Epithelial cell of esophagus (primary cell): Measurements from ENCODE around the gene RBMS3.

Experiments
- DNase-seq: peaks from one replicate; pipeline ENCODE4 v3.0.0; 2010; ENCODE audit warnings: low read depth
- H3K4me3 ChIP-seq: 2 replicates; pipeline ENCODE4 v1.5.1; 2011; ENCODE audit warnings: mild to moderate bottlenecking, low read length, control low read depth
- TF ChIP-seq, protein P1 (sequence below): IDR thresholded peaks from 2 replicates; pipeline ENCODE4 v1.5.1; 2011; ENCODE audit warnings: low read depth, mild to moderate bottlenecking, low read length, control low read depth, inconsistent platforms; ENCODE audit not compliant: insufficient read depth; ENCODE audit errors: missing control alignments

The RBMS3 gene

DNA sequence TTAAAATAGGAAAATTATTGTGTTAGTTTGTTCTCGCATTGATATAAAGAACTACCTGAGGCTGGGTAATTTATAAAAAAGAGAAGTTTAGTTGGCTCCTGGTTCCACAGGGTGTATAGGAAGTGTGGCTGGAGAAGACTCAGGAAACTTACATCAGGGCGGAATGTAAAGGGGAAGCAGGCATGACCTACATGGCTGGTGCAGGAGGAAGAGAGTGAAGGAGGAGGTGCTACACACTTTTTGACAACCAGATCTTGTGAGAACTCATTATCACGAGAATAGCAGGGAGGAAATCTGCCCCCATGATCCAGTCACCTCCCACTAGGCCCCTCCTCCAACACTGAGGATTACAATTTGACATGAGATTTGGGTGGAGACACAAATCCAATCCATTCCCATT, 490.7 kb downstream of the RBMS3 start:
- H3K4me3 ChIP-seq: no peak overlapping the region
- TF ChIP-seq, protein P1, sequence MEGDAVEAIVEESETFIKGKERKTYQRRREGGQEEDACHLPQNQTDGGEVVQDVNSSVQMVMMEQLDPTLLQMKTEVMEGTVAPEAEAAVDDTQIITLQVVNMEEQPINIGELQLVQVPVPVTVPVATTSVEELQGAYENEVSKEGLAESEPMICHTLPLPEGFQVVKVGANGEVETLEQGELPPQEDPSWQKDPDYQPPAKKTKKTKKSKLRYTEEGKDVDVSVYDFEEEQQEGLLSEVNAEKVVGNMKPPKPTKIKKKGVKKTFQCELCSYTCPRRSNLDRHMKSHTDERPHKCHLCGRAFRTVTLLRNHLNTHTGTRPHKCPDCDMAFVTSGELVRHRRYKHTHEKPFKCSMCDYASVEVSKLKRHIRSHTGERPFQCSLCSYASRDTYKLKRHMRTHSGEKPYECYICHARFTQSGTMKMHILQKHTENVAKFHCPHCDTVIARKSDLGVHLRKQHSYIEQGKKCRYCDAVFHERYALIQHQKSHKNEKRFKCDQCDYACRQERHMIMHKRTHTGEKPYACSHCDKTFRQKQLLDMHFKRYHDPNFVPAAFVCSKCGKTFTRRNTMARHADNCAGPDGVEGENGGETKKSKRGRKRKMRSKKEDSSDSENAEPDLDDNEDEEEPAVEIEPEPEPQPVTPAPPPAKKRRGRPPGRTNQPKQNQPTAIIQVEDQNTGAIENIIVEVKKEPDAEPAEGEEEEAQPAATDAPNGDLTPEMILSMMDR: no peak
- DNase-seq: no peak

DNA sequence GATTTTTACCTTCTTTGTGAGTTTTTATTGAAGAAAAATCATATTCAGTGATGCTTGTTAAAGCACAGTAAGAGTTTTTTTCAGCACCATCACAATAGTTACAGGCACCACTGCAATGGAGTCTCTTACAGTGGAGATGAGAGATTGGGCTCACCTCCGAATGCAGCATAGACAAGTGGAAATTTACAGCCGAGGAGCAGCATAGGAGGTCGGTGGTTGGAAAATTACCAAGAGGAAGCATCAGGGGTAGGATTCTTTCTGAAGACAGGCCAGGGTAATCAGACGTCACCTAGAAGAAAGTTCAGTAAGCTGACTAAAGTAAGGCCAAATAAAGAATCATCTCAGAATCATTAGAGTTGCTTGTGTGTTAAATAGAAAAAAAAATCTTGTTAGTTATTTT, 491.6 kb downstream of the RBMS3 start:
- H3K4me3 ChIP-seq: no peak overlapping the region
- TF ChIP-seq, protein P1: no peak
- no peak for DNase-seq

DNA sequence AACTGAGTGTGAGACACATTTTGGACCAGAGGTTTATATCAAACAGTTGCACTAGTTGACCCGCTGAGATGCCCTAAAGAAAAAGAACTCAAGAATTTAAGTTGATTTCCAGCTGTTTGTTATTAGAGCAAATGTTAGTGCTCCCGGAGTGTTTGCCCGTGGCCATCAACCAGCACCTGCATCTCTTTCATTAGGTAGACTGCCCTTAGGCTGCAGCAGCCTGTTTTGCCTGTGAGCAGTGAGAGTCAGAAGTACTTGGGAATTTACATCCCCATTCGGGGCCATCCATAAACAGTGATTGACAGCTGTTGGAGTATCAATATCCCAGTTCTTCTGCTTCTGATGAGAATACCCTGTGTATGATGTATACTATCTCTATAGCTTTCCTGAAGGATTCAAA, 492.6 kb downstream of the RBMS3 start:
- H3K4me3 ChIP-seq: no peak overlapping the region
- DNase-seq: no peak
- TF ChIP-seq, protein P1: no peak

DNA sequence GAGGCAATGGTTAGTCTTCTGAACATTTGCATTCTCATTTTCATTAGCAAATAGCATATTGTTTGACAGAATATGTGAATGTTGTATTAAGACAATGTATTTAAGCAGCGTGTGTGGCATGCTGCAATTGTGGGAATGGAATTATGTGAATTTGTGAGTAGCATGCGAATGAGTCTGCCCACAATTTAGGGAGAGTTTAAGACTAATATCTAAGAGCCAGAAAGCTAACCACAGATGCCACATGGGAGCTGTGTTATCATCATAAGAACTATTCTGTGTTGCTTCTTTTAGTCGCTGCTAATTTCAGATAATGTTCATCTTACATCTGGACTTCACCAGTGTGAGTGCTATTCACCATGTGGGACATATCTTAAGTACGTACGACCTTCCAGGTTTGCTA, 494.5 kb downstream of the RBMS3 start:
- no peak for DNase-seq
- H3K4me3 ChIP-seq: no peak overlapping the region
- TF ChIP-seq, protein P1: no peak

DNA sequence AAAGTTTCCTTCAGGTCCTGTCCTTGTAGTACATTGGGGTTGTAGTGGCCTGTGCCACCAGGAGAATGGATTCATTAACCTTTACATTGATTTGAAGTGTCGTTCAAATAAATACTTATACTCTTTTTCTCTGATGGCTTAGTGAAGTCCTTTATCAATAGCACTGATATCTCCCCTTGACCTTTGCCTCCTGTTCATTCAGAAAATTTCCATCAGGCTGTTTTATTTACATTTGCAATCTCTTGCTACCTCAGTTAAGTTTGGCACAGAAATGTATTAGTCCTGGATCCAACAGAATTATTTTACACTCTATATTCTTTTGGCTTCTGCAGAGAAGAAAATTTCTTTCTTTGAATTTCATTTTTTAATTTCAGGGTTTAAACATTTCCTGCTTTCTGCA, 497.0 kb downstream of the RBMS3 start:
- no peak for DNase-seq
- H3K4me3 ChIP-seq: no peak overlapping the region
- TF ChIP-seq, protein P1: no peak

DNA sequence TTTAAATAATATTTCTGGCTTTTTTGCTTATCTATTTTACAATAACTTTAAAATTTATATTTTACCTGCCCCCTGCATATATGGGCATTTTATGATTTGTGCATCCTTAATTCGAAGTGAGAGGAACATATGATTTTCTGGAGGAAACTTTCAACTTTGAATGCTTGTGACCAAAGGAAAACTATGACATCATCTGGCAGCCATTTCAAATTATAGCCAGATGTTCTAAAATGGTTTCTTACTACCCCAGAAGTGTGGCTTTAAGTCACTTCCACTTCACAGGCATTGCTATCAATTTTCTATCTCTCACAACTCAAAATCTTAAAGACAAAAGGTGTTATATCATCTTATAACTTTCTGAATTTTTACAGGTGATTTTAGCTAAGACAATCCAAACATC, 508.8 kb downstream of the RBMS3 start:
- no peak for DNase-seq
- no peak overlapping the region for H3K4me3 ChIP-seq
- TF ChIP-seq, protein P1: no peak

DNA sequence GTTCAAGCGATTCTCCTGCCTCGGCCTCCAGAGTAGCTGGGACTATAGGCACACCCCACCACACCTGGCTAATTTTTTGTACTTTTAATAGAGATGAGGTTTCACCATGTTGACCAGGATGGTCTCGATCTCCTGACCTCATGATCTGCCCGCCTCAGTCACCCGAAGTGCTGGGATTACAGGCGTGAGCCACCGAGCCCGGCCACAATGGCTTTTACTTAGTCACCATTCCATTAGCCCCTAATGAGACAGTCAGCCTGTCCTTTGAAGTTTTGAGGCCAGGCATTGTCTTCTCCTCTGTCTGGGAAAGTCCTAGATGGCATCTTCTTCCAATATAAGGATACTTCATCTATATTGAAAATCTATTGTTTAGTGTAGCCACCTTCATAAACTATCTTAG, 515.9 kb downstream of the RBMS3 start:
- DNase-seq: no peak
- TF ChIP-seq, protein P1: no peak
- no peak overlapping the region for H3K4me3 ChIP-seq
